NCI-H345 (cell line): ENCODE results near the gene TBC1D14.
"Not testable (repeated sequence)": the region's sequence is repeated elsewhere in the genome, so short reads cannot be mapped to it uniquely, and the experiment has no call there.

Experiments used
- DNase-seq: peaks from one replicate; lab custom pipeline; 2025; lab: John Stamatoyannopoulos, UW

Gene TBC1D14

GRCh38 chr4:6890358-6890757 is 19.3 kb upstream of the TBC1D14 start:
- no peak for DNase-seq

GRCh38 chr4:6890971-6891370 is 18.7 kb upstream of the TBC1D14 start:
- not testable (repeated sequence) for DNase-seq

DNA sequence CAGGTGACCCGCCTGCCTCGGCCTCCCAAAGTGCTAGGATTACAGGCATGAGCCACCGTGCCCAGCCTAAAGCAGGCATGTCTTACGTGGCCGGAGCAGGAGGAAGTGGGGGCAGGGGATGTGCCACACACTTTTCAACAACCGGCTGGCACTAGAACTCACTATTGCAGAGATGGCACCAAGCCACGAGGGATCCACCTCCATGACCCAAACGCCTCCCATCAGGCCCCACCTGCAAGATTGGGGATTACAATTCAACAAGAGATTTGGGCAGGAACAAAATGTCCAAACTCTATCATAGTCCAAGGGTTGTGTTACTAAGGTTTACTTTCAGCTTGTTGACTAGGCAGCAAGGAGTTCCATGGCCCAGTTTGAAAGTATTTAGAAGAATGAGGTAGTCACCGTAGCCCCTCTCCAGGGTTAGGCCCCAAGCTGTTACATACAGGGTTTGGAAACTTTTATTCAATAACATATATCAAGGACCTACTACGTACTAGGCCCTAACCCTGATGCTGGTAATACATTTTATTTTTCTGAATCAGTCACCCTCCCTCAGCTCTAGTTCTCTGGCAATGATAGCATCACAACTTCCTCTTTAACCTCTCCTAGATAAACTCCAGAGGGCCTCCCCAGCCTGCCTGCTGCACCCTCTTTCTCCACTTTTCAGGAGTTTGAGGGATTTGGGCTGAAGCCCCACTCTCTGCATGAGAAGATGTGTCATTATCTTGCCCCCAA is 18.0 kb upstream of the TBC1D14 start:
- DNase-seq, result no peak

DNA sequence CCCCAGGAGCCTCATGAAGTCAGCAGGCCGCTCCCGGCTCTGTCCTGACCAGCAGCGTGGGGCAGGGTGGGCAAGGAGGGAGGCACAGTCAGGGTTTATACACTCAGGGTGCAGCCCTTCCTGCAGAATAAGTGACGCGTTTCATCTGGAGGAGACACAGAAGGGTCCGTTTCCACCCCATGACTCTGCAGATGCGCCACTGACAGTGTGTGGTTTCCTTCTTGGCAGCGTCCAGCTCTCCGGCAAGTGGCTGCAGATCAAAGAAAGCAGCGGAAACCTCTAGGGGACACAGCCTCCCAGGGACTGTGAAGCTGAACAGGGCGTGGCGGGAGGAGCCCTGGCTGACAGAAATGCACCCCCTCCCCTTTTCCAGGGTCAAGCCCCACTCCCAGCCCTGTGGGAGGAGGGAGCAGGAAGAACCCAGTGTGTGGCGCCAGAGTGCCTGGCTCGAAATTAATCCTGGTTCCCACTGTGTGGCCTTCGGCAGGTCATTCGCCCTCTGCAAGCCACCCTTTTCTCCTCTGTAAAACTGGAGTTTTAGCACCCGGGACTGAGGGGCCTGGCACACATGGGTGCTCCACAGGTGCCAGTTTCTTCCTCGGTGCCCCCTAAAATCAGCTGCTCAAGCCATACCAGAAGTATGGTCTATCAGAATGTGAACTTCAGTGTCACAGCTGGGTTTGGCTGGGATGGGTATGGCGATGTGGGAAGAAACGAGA is 17.3 kb upstream of the TBC1D14 start:
- no peak for DNase-seq

- DNase-seq, result no peak
These were observed 16.8 kb upstream of the TBC1D14 start for GRCh38 chr4:6892909-6893202.

DNA sequence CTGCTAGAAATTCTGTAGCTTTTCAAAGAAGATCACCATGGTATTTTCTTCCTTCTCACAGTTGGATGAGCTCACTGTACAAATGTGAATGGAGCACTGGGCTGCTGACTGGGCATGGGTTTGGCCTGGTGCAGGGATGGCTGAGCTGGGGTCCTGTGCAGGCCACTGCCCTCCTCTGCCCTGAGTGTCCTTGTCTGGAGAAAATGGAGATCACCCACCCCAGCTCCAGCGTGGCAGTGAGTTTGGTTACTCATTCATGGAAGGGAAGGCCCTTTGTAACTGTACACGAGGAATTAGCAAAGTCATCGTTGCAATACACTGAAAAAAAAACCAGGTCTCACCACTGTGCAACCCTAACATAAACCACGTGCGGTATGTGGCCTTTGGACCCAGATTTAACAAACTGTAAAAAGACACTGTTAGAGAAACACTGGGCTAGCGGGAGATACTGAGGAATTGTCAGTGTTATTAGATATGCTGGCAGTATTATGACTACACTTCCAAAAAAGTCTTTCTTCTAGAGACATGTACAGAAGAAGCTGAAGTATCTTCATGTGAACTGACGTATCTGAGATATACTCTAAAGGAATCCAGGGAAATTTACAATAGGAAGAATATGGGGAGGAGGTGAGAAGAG is 16.1 kb upstream of the TBC1D14 start:
- no peak for DNase-seq

DNA sequence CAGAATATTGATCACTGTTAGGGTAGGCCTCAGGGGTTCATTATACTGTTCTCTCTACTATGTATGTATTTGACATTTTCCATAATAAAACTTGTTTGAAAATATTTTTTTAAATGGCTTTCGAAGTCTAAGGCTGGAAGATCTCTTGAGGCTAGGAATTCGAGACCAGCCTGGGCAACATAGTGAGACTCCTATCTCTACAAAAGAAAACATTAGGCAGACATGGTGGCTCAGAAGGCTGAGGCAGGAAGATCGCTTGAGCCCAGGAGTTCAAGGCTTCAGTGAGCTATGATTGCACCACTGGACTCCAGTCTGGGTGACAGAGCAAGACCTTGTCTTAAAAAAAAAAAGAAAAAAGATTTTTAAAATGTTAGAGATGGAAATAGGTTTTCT is 15.5 kb upstream of the TBC1D14 start:
- no peak for DNase-seq

GRCh38 chr4:6894528-6895498 is 14.8 kb upstream of the TBC1D14 start:
- no peak for DNase-seq

GRCh38 chr4:6896035-6896434 is 13.6 kb upstream of the TBC1D14 start:
- DNase-seq, result no peak

- DNase-seq, result no peak
These were observed 10.9 kb upstream of the TBC1D14 start for GRCh38 chr4:6898763-6899162.

DNA sequence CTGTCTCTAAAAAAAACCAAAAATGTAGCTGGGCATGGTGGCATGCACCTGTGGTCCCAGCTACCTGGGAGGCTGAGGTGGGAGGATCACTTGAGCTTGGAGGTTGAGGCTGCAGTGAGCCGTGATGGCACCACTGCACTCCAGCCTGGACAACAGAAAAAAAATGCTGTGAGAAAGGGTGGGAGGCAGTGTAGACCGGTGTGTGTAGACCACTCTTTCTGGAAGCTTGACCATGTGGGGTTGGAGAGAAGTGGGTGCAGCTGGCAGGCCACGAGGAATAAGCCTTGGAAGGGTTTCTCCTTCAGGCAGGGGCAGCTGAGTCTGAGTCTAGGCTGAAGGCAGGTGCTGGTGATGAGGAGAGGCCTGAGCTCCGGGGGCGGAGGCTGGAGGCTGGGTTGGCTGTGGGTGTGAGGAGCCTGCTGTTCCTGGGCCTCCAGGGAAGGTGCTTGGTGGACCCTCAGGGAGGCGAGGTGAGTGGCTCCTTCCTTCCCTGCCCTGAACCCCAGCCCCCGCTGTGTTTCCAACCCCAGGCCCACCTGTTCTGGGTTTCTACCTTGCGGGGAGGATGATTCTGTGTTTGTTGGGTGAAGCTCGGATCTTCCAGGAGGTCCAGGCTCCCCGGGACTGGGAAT is 9.3 kb upstream of the TBC1D14 start:
- no peak for DNase-seq

GRCh38 chr4:6900956-6901355 is 8.7 kb upstream of the TBC1D14 start:
- DNase-seq, result no peak

- no peak for DNase-seq
These were observed 7.8 kb upstream of the TBC1D14 start for GRCh38 chr4:6901669-6902317.

- DNase-seq, result no peak
These were observed 7.1 kb upstream of the TBC1D14 start for GRCh38 chr4:6902318-6903042.

DNA sequence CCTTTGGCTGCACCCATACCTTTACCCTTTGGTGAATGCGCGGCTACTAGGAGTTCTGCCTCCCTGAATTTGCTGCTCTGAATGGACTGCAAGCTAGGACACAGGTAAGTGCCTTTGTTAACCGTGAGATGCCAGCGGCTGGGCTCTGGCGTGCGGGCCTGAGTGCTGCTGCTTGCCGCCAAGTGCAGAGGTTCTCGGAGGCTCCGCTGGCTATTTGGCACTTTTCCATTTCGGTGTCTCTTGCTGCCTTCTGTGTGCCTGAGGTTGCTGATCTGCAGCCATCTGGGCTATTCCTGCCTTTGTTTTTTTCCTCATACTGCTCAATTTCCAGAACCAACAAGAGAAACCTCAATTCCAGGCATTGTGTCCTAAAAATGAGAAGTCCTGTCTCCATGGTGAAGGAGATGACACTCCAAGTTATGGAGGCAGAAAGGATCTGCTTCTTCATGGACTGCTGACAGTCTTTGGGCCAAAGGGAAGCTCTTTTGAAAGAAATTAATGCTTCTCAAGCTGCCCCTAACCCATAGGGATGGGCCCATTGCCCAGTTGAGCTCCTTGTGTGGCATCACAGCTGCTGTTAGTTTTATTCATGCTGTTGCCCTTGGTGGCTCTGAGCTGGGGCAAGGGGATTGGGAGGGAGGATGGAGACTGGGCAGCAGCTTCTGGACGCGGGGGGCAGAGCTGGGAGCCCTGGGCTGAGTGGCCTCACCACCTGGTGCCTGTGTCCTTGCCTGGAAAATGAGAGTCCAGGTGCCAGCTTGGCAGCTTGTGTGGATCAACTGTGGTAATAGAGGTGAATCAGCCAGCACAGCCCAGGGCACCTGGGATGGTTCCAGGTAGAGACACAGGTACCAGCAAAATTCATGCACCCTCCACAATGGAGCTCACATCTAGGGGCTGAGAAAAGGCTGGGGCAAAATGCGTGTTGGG is 3.8 kb upstream of the TBC1D14 start:
- DNase-seq, result no peak

DNA sequence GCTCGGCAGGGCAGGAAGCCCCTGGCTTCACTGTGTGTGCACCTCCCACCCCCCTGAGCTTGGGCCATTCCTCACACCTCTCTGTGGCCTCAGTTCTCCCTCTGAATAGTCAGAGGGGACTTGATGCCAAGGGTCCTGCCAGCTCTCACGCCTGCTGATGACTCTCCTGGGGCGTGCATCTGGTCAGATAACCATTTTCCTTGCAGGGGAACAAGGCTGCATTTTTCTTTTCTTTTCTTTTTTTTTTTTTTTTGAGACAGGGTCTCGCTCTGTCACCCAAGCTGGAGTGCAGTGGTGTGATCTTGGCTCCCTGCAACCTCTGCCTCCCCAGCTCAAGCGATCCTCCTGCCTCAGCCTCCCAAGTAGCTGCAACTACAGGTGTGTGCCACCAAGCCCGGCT is 3.1 kb upstream of the TBC1D14 start:
- not testable (repeated sequence) for DNase-seq

GRCh38 chr4:6907658-6908191 is 1.9 kb upstream of the TBC1D14 start:
- peak; percentile 14 for DNase-seq

DNA sequence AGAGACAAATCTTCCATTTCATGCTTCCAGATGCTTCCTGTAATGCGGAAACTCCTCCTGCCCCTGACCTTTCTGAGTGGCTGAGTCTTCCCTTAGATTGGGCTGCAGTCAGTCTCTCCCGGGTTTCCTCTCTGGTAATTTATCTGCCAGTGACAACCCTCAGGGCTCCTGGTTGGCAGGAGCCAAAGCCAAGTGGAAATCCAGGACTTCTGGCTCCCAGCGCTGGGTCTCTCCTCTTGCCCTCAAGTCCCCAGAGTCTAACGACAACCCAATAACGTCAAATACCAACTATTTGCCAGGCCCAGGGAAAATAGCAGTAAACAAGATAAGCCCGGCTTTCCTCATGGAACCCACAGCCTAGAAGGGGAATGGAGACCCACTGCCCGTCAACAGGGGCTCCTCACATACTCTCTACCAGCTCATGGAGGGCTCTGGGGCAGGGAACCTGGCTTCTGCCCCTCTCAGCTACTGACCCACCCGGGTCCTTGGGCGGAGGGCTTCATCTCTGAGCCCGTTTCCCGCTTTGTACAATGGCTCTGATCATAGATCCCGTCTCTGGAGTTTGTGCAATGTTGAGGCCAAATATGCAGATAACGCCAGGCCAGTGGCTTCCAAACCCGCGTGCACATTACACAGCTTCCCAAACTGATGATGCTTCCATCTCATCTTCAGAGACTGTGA is 1.1 kb upstream of the TBC1D14 start:
- no peak for DNase-seq

DNA sequence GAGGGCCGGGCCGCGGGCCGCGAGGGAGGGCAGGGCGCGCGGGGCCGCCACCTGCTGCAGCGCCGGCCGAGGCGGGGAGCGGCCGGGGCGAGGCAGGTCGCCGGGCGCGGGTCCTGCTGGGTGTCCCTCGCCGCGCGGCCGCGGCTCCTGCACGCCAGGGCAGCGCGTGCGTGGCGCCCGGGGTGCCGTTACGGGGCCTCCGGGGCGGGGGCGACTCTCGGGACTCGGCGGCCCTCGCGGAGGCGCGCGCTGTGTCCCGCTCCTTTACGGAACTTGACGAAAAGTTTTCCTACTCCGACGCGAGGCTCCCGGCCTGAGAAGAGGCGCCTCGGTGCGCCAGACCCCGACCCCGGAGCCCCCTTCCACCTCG is 329 bp downstream of the TBC1D14 start:
- DNase-seq, result no peak
